SU-DHL-6 (cell line): ENCODE data around the gene APBB2.

Experiments
- H2AFZ ChIP-seq: fragments of 200-600 bp; sonication (generic); 2 replicates; pipeline ENCODE4 v1.6.1; 2014; ENCODE audit warnings: low read depth, mild to moderate bottlenecking, moderate library complexity, mixed read lengths, antibody characterized with exemption, low read length; ENCODE audit not compliant: severe bottlenecking
- H3F3A ChIP-seq: fragments of 200-600 bp; shearing (Covaris generic); 2 replicates; pipeline ENCODE4 v1.6.0; 2016; ENCODE audit warnings: antibody characterized with exemption, mild to moderate bottlenecking; ENCODE audit not compliant: insufficient read depth
- H3K27ac ChIP-seq: fragments of 200-600 bp; sonication (generic); 2 replicates; pipeline ENCODE4 v1.5.1; 2016; ENCODE audit warnings: low read depth, mild to moderate bottlenecking, low read length, moderate library complexity, mixed read lengths
- H3K27me3 ChIP-seq: fragments of 200-600 bp; sonication (generic), shearing (Covaris generic); 2 replicates; pipeline ENCODE4 v1.6.0; 2014; ENCODE audit warnings: mild to moderate bottlenecking, low read length
- H3K36me3 ChIP-seq: fragments of 200-600 bp; sonication (generic); 2 replicates; pipeline ENCODE4 v1.6.1; 2014; ENCODE audit warnings: mild to moderate bottlenecking, low read length, mixed read lengths
- H3K4me2 ChIP-seq: fragments of 300-600, 200-600 bp; shearing (Covaris generic), sonication (generic); 2 replicates; pipeline ENCODE4 v1.6.0; 2014; ENCODE audit warnings: low read length, low read depth, mild to moderate bottlenecking; ENCODE audit not compliant: poor library complexity, severe bottlenecking
- H3K4me3 ChIP-seq: fragments of 200-600 bp; sonication (generic); 2 replicates; pipeline ENCODE4 v1.5.1; 2014; ENCODE audit warnings: antibody characterized with exemption, low read length, mild to moderate bottlenecking, mixed read lengths; ENCODE audit not compliant: insufficient read depth, poor library complexity, severe bottlenecking
- H3K79me2 ChIP-seq: fragments of 200-600 bp; sonication (generic); 2 replicates; pipeline ENCODE4 v1.6.1; 2014; ENCODE audit warnings: mild to moderate bottlenecking, low read length, moderate library complexity; ENCODE audit not compliant: insufficient read depth
- H3K9ac ChIP-seq: fragments of 200-600 bp; sonication (generic); 2 replicates; pipeline ENCODE4 v1.7.0; 2014; ENCODE audit warnings: mild to moderate bottlenecking, low read length
- H3K9me2 ChIP-seq: fragments of 200-600 bp; sonication (generic); replicated peaks from 2 replicates; pipeline ENCODE4 v1.6.1; 2014; ENCODE audit warnings: low read length; ENCODE audit not compliant: insufficient read depth
- H3K9me3 ChIP-seq: fragments of 200-600 bp; sonication (generic); 2 replicates; pipeline ENCODE4 v1.6.1; 2014; ENCODE audit warnings: low read length, mixed read lengths; ENCODE audit not compliant: insufficient read depth
- H4K20me1 ChIP-seq: fragments of 200-600 bp; sonication (generic); 2 replicates; pipeline ENCODE4 v1.6.1; 2014; ENCODE audit warnings: low read depth, mild to moderate bottlenecking, antibody characterized with exemption, low read length, moderate library complexity, mixed read lengths
- EZH2phosphoT487 ChIP-seq: fragments of 200-600 bp; sonication (generic), shearing (Covaris generic); conservative IDR thresholded peaks from 2 replicates; pipeline ENCODE4 v1.6.1; 2018; ENCODE audit warnings: mild to moderate bottlenecking, antibody characterized with exemption, low read length, moderate library complexity, mixed read lengths
- TF ChIP-seq, protein P1 (sequence below): fragments of 200-600 bp; sonication (generic); IDR thresholded peaks from one replicate; pipeline ENCODE4 v1.5.1; 2017; ENCODE audit warnings: antibody characterized with exemption, mild to moderate bottlenecking, low read length, moderate library complexity; ENCODE audit not compliant: insufficient read depth, poor library complexity, severe bottlenecking

The APBB2 gene

DNA sequence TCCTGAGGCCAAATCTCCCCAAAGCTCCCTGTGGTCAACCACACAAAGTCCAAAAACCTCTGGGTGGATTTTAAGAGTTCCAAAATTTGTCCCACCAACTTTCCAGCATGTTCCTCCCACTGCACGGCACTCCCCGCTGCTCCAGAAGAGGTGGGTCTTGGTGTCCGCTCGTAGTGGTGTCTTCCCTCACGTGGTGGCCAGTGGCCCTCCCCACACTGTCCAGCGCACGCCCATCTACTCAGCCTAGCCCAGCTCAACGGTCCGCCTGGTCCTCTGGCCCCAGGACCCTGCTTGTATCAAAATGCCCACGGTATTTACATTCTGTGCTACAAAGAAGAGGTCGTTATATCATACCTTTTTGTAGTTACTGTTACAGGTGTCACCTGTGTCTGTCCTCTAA is 381.1 kb downstream of the APBB2 start:
- Histone ChIP-seq H3K4me2 (no peak overlapping the region), H3K4me3 (no peak overlapping the region), H3K9me3 (no peaks in the 10 kb centered on the region), H3K36me3 (no peaks in the 10 kb centered on the region), H3K27me3 (no peaks in the 10 kb centered on the region), H3K9ac (no peak overlapping the region), H3K27ac (no peak overlapping the region), H4K20me1 (no peaks in the 10 kb centered on the region), H3K9me2 (no peaks in the 10 kb centered on the region), H2AFZ (no peak overlapping the region), H3F3A (no peaks in the 10 kb centered on the region), H3K79me2 (no peaks in the 10 kb centered on the region)
- TF ChIP-seq, protein P1, sequence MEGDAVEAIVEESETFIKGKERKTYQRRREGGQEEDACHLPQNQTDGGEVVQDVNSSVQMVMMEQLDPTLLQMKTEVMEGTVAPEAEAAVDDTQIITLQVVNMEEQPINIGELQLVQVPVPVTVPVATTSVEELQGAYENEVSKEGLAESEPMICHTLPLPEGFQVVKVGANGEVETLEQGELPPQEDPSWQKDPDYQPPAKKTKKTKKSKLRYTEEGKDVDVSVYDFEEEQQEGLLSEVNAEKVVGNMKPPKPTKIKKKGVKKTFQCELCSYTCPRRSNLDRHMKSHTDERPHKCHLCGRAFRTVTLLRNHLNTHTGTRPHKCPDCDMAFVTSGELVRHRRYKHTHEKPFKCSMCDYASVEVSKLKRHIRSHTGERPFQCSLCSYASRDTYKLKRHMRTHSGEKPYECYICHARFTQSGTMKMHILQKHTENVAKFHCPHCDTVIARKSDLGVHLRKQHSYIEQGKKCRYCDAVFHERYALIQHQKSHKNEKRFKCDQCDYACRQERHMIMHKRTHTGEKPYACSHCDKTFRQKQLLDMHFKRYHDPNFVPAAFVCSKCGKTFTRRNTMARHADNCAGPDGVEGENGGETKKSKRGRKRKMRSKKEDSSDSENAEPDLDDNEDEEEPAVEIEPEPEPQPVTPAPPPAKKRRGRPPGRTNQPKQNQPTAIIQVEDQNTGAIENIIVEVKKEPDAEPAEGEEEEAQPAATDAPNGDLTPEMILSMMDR, result no peak
- no peak for TF ChIP-seq EZH2phosphoT487

DNA sequence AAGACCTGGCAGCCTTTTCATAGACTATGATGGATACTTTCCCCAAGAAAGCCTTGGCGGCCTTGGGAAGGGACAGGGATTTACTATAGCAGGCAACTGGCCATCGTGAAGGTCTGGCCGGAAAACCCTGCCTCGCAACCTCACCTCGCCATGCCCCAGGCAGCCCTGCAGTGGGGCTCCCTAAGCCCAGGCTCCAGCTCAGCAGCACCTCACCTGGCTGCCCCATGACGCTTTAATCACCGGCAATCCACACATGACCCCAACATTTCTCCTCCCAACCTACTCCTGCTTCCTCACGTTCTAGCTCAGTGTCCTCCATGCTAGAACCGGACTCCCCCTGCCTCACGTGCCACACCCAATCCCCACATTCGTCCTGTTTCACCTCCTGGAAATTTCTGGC is 382.2 kb downstream of the APBB2 start:
- H4K20me1 ChIP-seq, result no peaks in the 10 kb centered on the region
- H3K4me2 ChIP-seq, result no peak overlapping the region
- TF ChIP-seq, protein P1, result no peak
- no peak for TF ChIP-seq EZH2phosphoT487
- no peak overlapping the region for H3K27ac ChIP-seq
- H3K79me2 ChIP-seq, result no peaks in the 10 kb centered on the region
- H3K4me3 ChIP-seq, result no peak overlapping the region
- no peak overlapping the region for H2AFZ ChIP-seq
- no peaks in the 10 kb centered on the region for H3F3A ChIP-seq
- H3K9me2 ChIP-seq, result no peaks in the 10 kb centered on the region
- no peaks in the 10 kb centered on the region for H3K9me3 ChIP-seq
- no peaks in the 10 kb centered on the region for H3K36me3 ChIP-seq
- no peaks in the 10 kb centered on the region for H3K27me3 ChIP-seq
- no peak overlapping the region for H3K9ac ChIP-seq

DNA sequence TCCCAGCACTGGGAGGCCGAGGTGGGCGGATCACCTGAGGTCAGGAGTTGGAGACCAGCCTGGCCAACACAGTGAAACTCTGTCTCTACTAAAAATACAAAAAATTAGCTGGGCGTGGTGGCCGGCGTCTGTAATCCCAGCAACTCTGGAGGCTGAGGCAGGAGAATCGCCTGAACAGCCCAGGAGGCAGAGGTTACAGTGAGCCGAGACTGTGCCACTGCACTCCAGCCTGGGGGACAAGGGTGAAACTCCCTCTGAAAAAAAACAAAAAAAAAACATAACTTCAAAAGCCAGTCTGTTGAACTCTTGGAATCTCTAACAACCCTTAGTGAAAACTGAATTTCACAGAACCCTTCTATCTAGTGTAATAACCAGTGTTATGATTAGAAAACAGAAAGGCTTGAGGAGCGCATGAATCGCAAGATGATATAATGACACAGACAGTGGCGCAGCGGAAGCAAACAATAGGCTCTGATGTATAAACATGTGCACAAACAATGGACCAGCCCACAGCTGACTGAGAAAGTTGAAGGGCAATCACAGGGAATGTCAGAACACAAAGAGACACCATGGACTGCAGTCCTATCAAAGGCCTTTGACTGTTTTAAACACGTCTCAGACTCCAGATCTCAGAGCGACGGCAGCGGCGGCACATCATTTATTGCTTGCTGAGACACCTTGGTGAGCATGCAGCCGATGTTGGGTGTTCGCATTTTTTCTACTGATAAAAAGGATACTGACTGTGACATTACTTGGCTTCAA is 383.0 kb downstream of the APBB2 start:
- Histone ChIP-seq H3K4me3 (no peak overlapping the region), H3K9me3 (no peaks in the 10 kb centered on the region), H2AFZ (no peak overlapping the region), H3K9ac (no peak overlapping the region), H3K9me2 (no peaks in the 10 kb centered on the region), H3K27ac (no peak overlapping the region), H3K36me3 (no peaks in the 10 kb centered on the region), H4K20me1 (no peaks in the 10 kb centered on the region), H3K4me2 (no peak overlapping the region), H3K27me3 (no peaks in the 10 kb centered on the region), H3K79me2 (no peaks in the 10 kb centered on the region), H3F3A (no peaks in the 10 kb centered on the region)
- TF ChIP-seq, protein P1, result no peak
- TF ChIP-seq EZH2phosphoT487, result no peak
